Esophagus muscularis mucosa (tissue), 4 donors: ENCODE data around the gene AKAP9. TPM values are rescaled to one million over a fixed set of nuclear protein-coding genes. Genes with fewer than 3 reads are reported as not detected.
A peak's percentile ranks its signal among the peaks of the same experiment; 100 is the strongest.

Source experiments
- DNase-seq: peaks from one replicate; pipeline ENCODE4 v3.0.0-alpha.2; 2017; ENCODE audit errors: extremely low spot score
- H3K27ac ChIP-seq, 4 donors: fragments of 200-600 bp; sonication (generic); replicated peaks in 1 of 4; 1 replicate in 3 of 4; 2 replicates in 1 of 4; pipeline ENCODE4 v1.5.1; 2016 to 2019; ENCODE audit warnings: mild to moderate bottlenecking in 1 of 4
- H3K27me3 ChIP-seq, 4 donors: fragments of 200-600 bp; sonication (generic); one replicate each; pipeline versions ENCODE4 v1.5.1 to v1.6.0; 2016 to 2019
- H3K36me3 ChIP-seq, 4 donors: fragments of 200-600 bp; sonication (generic); one replicate each; pipeline ENCODE4 v1.5.1; 2016 to 2019
- H3K4me1 ChIP-seq, 4 donors: fragments of 200-600 bp; sonication (generic); one replicate each; pipeline ENCODE4 v1.5.1; 2016 to 2019
- H3K4me3 ChIP-seq, 4 donors: fragments of 200-600 bp; sonication (generic); 1 replicate in 2 of 4; 2 replicates in 2 of 4; pipeline ENCODE4 v1.5.1; 2016 to 2019; ENCODE audit warnings: mild to moderate bottlenecking in 4 of 4, moderate library complexity in 1 of 4
- H3K9me3 ChIP-seq, 4 donors: fragments of 200-600 bp; sonication (generic); 1 replicate in 3 of 4; 2 replicates in 1 of 4; pipeline ENCODE4 v1.5.1; 2016 to 2019
- EP300 ChIP-seq: sonication (generic); formaldehyde crosslinking; IDR thresholded peaks from one replicate; pipeline ENCODE4 v1.6.1; 2017; ENCODE audit warnings: antibody characterized with exemption
- POLR2A ChIP-seq: fragments of 450-650 bp; IDR thresholded peaks from one replicate; pipeline ENCODE4 v1.6.1; 2017; ENCODE audit warnings: antibody characterized with exemption, moderate library complexity, mild to moderate bottlenecking, low read depth
- POLR2AphosphoS5 ChIP-seq, 2 donors: sonication (generic); formaldehyde crosslinking; IDR thresholded peaks; one replicate each; pipeline ENCODE4 v1.6.1; 2017; ENCODE audit warnings: antibody characterized with exemption in 2 of 2
- WGBS: methylation state at CpG from one replicate; pipeline ENCODE4 v1.1.5; 2018; 5-methylcytosine and 5-hydroxymethylcytosine counted together
- intact Hi-C: fragments of 100-400 bp; cut with DNase I; formaldehyde crosslinking; loops from one replicate; pipeline ENCODE4 v1.15.1; 2023
- total RNA-seq, 4 donors: library from RNA; depleted of rRNA; stranded (reverse); fragments of >200 nt; gene quantifications; one replicate each; pipeline versions ENCODE4 v1.1.0 to v1.2.1, GENCODE V29; 2016
- TF ChIP-seq, protein P1 (sequence below), 3 experiments: fragments of 200-600 bp in 2 of 3; fragments of 450-650 bp in 1 of 3; sonication (generic) in 2 of 3; IDR thresholded peaks; one replicate each; pipeline ENCODE4 v1.5.1; 2017 to 2019; ENCODE audit warnings: antibody characterized with exemption in 3 of 3, mild to moderate bottlenecking in 2 of 3, moderate library complexity in 1 of 3

Gene AKAP9
- total RNA-seq, 4 donors from 2014 or later = 33.6 to 60.2 (median 39.3) TPM

DNA sequence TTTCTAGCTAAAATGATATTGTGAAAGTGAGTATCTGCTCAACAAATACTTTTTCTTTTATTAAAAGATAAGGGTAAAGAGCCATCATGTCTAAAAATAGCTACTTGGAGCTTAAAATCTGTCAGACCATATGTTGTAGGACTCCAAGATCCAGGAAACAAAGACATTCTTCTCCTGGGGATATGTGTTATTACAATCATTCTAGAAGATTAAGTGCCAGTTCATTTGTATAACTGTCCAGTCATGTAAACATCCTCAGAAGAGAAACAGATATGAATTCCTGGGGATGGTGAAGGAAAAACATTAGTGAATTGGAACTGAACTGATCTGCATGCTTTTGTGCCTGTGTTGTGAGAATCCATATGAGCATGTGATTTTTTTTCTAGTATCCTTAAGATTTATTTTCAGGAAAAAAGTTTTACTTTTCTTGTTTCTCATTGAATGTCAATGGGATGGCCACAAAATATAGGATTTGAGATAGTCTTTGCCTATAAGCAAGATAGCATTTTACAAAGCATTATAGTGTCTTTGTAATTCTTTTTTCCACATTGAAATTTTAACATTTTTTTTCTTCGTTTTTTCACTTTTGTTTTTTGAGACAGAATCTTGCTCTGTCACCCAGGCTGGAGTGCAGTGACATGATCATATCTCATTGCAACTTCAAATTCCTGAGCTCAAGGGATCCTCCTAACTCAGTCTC lies 45.7 kb upstream of the AKAP9 start:
- H3K27ac ChIP-seq = peak overlapping the region in 1 of 4 donors; percentile 15
- WGBS = 30% methylated on average over 1 of the region's 1 CpG
- H3K36me3 ChIP-seq = no peaks in the 10 kb centered on the region
- H3K9me3 ChIP-seq = no peaks in the 10 kb centered on the region
- no peak for DNase-seq
- H3K27me3 ChIP-seq = no peaks in the 10 kb centered on the region
- peaks cover 0 to 20% (median 17%) of the 10 kb centered on the region in 4 donors for H3K4me1 ChIP-seq
- no peak overlapping the region for H3K4me3 ChIP-seq
- TF ChIP-seq POLR2A (no peak), EP300 (no peak), POLR2AphosphoS5 (IDR thresholded peaks at IDR 0.05) (peak in 1 of 2 donors; percentile 23)
- TF ChIP-seq, protein P1, sequence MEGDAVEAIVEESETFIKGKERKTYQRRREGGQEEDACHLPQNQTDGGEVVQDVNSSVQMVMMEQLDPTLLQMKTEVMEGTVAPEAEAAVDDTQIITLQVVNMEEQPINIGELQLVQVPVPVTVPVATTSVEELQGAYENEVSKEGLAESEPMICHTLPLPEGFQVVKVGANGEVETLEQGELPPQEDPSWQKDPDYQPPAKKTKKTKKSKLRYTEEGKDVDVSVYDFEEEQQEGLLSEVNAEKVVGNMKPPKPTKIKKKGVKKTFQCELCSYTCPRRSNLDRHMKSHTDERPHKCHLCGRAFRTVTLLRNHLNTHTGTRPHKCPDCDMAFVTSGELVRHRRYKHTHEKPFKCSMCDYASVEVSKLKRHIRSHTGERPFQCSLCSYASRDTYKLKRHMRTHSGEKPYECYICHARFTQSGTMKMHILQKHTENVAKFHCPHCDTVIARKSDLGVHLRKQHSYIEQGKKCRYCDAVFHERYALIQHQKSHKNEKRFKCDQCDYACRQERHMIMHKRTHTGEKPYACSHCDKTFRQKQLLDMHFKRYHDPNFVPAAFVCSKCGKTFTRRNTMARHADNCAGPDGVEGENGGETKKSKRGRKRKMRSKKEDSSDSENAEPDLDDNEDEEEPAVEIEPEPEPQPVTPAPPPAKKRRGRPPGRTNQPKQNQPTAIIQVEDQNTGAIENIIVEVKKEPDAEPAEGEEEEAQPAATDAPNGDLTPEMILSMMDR (IDR thresholded peaks at IDR 0.05) = no peak
- intact Hi-C loops = no loop called here

DNA sequence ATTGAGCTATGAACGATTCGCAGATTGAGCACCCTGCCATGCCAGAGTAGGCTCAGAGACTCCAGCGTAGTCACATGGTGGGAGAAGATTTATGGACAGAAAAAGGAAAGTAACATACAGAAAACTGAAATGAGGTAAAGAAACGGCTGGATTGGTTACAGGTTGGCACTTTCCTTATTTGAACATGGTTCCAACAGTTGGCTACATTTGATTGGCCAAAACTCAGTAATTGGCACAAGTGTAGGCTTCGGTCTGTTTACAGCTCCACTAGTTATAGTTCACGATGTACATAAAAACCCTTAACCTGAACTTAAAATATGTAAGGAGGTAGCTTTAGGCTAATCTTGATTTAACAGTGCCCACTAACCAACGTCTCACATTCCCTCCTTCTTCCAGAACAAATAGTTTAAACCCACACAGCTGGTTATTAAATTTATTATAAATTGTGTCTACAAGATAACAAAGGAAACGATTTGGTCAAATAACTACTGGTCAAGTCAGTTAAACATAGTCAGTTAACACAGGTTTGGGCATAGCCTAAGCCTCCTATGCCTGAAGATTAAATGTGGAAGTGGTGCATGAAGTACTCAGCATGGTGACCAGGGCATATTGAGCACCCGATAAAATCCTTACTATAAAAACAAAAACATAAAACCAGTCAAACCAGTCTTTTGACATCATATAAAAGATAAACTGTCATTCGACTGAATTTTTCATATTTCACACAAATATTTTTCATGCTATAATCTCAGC lies 42.2 kb upstream of the AKAP9 start:
- Histone ChIP-seq H3K4me3 (no peak overlapping the region), H3K4me1 (peaks cover 0 to 20% (median 17%) of the 10 kb centered on the region in 4 donors), H3K36me3 (no peaks in the 10 kb centered on the region), H3K9me3 (no peaks in the 10 kb centered on the region), H3K27me3 (no peaks in the 10 kb centered on the region), H3K27ac (no peak overlapping the region)
- TF ChIP-seq, protein P1 (IDR thresholded peaks at IDR 0.05) = no peak
- TF ChIP-seq EP300 (no peak), POLR2AphosphoS5 (IDR thresholded peaks at IDR 0.05) (no peak), POLR2A (no peak)
- intact Hi-C loops = no loop called here
- WGBS = 82% methylated on average over 10 of the region's 10 CpGs
- DNase-seq = no peak

DNA sequence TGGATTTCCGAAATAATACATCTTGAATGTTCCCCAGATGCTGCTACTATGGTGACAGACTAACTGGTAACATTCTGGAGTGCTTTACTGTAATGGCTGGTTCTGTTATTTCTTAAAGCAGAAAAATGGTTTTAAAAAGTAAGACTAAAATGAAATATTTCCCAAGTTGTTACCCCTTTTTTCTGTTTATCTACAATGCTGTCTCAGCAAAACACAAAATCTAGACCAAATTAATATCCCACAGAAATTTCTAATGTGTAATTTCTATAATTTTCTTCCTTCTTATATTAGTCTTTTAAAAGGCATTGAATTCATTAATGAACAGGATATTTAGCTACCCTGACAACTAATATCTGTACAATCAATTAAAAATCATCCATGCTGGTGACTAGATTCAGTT lies 41.1 kb upstream of the AKAP9 start:
- WGBS = 76% methylated on average over 1 of the region's 1 CpG
- Histone ChIP-seq H3K4me1 (peaks cover 0 to 9% (median 7%) of the 10 kb centered on the region in 4 donors), H3K9me3 (no peaks in the 10 kb centered on the region), H3K36me3 (no peaks in the 10 kb centered on the region), H3K27me3 (no peaks in the 10 kb centered on the region), H3K4me3 (no peak overlapping the region), H3K27ac (no peak overlapping the region)
- intact Hi-C loops = no loop called here
- DNase-seq = no peak
- TF ChIP-seq POLR2AphosphoS5 (IDR thresholded peaks at IDR 0.05) (no peak), EP300 (no peak), POLR2A (no peak)
- TF ChIP-seq, protein P1 (IDR thresholded peaks at IDR 0.05) = no peak

DNA sequence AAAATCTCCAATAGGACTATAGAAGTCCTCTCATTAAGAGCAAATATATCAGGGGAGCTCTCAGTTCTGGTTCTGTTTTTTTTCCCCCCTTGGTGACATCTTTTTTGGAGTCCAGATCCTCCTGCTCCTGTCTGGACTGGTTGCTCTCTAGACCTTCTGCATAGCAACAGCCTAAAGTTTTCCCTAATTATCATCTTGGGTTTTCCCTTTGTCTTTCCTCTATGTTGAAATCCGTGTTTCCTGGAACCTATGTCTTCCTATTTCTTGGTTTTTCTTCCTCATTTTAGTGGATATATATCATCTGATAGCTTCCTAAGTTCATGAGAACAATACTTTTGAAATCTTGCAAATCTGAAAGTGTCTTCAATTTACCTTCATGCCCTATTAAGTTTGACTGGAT lies 30.5 kb upstream of the AKAP9 start:
- H3K36me3 ChIP-seq = no peaks in the 10 kb centered on the region
- TF ChIP-seq POLR2AphosphoS5 (IDR thresholded peaks at IDR 0.05) (no peak), POLR2A (no peak), EP300 (no peak)
- TF ChIP-seq, protein P1 (IDR thresholded peaks at IDR 0.05) = no peak
- no peak for DNase-seq
- intact Hi-C loops = no loop called here
- H3K4me3 ChIP-seq = no peak overlapping the region
- WGBS = 37% methylated on average over 1 of the region's 1 CpG
- no peaks in the 10 kb centered on the region for H3K9me3 ChIP-seq
- H3K27me3 ChIP-seq = no peaks in the 10 kb centered on the region
- H3K4me1 ChIP-seq = no peaks in the 10 kb centered on the region
- H3K27ac ChIP-seq = no peak overlapping the region
